ENCODE measurements around the gene REEP5.

DNA sequence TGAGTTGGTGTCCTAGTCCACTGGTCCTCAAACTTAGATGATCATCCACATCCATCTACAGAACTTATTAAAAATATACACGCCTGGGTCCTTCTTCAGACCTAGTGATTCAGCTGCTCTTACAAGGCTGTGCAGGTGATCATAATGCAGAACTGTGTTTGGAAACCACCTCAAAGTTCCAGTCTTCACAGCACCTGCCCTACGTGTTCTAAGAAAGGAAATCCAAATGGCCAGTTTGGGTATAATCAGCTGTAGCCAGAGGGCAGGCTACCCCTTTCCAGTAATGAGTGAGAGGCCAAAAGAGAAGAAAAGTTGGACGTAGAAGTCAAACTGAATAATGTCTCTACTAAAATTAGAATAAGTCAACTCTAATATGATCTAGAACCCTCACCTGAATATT lies 15.4 kb downstream of the REEP5 start:
- TF ChIP-seq, protein P1, sequence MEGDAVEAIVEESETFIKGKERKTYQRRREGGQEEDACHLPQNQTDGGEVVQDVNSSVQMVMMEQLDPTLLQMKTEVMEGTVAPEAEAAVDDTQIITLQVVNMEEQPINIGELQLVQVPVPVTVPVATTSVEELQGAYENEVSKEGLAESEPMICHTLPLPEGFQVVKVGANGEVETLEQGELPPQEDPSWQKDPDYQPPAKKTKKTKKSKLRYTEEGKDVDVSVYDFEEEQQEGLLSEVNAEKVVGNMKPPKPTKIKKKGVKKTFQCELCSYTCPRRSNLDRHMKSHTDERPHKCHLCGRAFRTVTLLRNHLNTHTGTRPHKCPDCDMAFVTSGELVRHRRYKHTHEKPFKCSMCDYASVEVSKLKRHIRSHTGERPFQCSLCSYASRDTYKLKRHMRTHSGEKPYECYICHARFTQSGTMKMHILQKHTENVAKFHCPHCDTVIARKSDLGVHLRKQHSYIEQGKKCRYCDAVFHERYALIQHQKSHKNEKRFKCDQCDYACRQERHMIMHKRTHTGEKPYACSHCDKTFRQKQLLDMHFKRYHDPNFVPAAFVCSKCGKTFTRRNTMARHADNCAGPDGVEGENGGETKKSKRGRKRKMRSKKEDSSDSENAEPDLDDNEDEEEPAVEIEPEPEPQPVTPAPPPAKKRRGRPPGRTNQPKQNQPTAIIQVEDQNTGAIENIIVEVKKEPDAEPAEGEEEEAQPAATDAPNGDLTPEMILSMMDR (IDR thresholded peaks at IDR 0.05) = no peak
- no peak for TF ChIP-seq POLR2A (IDR thresholded peaks at IDR 0.05)

Measured in Peyer's patch (tissue), 4 donors.